HepG2 (cell line): ENCODE results near the gene BCO1. TPM values are rescaled to one million over a fixed set of nuclear protein-coding genes. Genes with fewer than 3 reads are reported as not detected.
A peak's percentile ranks its signal among the peaks of the same experiment; 100 is the strongest.

ENCODE experiments used
- ATAC-seq: fragments of 200-7000 bp; cut with Tn5 transposase; 3 replicates; pipeline ENCODE4 v1.9.1; 2020; ENCODE audit warnings: mild to moderate bottlenecking, moderate library complexity
- BruUV-seq: library from RNA; stranded (reverse); fragments of 400-500 nt; replicated peaks from 2 replicates; lab custom pipeline; 2021; lab: Mats Ljungman, UMichigan
- CTCF ChIA-PET: fragments of 300-600 bp; formaldehyde crosslinking; extraction: SDS; loops from one replicate; lab custom pipeline; 2021; ENCODE audit warnings: low total read pairs, inconsistent platforms, low intra/inter-chr PET ratio; lab: Yijun Ruan, JAX
- POLR2A ChIA-PET: fragments of 350-600 bp; sonication (Branson Sonifier 250); formaldehyde crosslinking; loops from one replicate; lab custom pipeline; 2020; ENCODE audit warnings: antibody characterized with exemption, inconsistent platforms; lab: Yijun Ruan, JAX
- DNase-seq: peaks from one replicate; pipeline ENCODE4 v3.0.0-alpha.2; 2015; ENCODE audit warnings: low spot score
- FAIRE-seq: peaks from 3 replicates; lab custom pipeline; 2011; peaks lifted over from hg19 to GRCh38; lab: Jason Lieb, UNC
- H2AFZ ChIP-seq: one replicate; pipeline ENCODE4 v1.6.1; 2011; ENCODE audit warnings: low read length, inconsistent platforms
- H3K27ac ChIP-seq: fragments of 300-600 bp; 3 replicates; pipeline ENCODE4 v1.8.0; 2011; ENCODE audit warnings: mixed run types, mild to moderate bottlenecking, mixed read lengths, low read length, inconsistent platforms; ENCODE audit not compliant: insufficient read depth; ENCODE audit errors: extremely low read length
- H3K27me3 ChIP-seq, 2 experiments: fragments of 200-600 bp in 1 of 2; 2 replicates in 1 of 2; 3 replicates in 1 of 2; pipeline versions ENCODE4 v1.6.0 to v1.8.0; 2011; ENCODE audit warnings: low read length in 2 of 2, mild to moderate bottlenecking in 2 of 2, moderate library complexity in 2 of 2, inconsistent platforms in 1 of 2; ENCODE audit not compliant: insufficient read depth in 2 of 2, control insufficient read depth in 1 of 2
- H3K36me3 ChIP-seq, 2 experiments: fragments of 200-600 bp in 1 of 2; replicated peaks in 1 of 2; 2 replicates in 1 of 2; 3 replicates in 1 of 2; pipeline versions ENCODE4 v1.5.1 to v1.8.0; 2011; ENCODE audit warnings: low read length in 2 of 2, inconsistent platforms in 1 of 2; ENCODE audit not compliant: insufficient read depth in 2 of 2, control insufficient read depth in 1 of 2
- H3K4me1 ChIP-seq: 2 replicates; pipeline ENCODE4 v1.5.1; 2012; ENCODE audit warnings: low read length, inconsistent platforms; ENCODE audit not compliant: insufficient read depth
- H3K4me2 ChIP-seq: 2 replicates; pipeline ENCODE4 v1.6.0; 2011; ENCODE audit warnings: low read depth, low read length, inconsistent platforms
- H3K4me3 ChIP-seq, 3 experiments: fragments of 200-600 bp in 1 of 3; sonication (generic), shearing (Covaris generic) in 1 of 3; replicated peaks in 1 of 3; 2 replicates each; pipeline ENCODE4 v1.5.1; 2011 to 2016; ENCODE audit warnings: low read length in 3 of 3, inconsistent platforms in 2 of 3, low read depth in 2 of 3, mild to moderate bottlenecking in 2 of 3, control low read depth in 1 of 3, mixed read lengths in 1 of 3; ENCODE audit not compliant: insufficient read depth in 1 of 3
- H3K79me2 ChIP-seq: one replicate; pipeline ENCODE4 v1.6.1; 2011; ENCODE audit warnings: low read length, inconsistent platforms; ENCODE audit not compliant: insufficient read depth
- H3K9ac ChIP-seq: 2 replicates; pipeline ENCODE4 v1.6.0; 2011; ENCODE audit warnings: mild to moderate bottlenecking, low read depth, low read length, inconsistent platforms; ENCODE audit not compliant: insufficient read depth
- H3K9me3 ChIP-seq: 2 replicates; pipeline ENCODE4 v1.5.1; 2012; ENCODE audit warnings: mild to moderate bottlenecking, low read length
- H4K20me1 ChIP-seq: 2 replicates; pipeline ENCODE4 v1.6.0; 2011; ENCODE audit warnings: inconsistent platforms, mild to moderate bottlenecking, low read length, moderate library complexity; ENCODE audit not compliant: insufficient read depth
- ARID3A ChIP-seq: IDR thresholded peaks from 2 replicates; pipeline ENCODE4 v1.6.1; 2012; ENCODE audit warnings: low read depth, low read length, improper control_type of control experiment
- BRD4 ChIP-seq: sonication (generic); formaldehyde crosslinking; IDR thresholded peaks from 2 replicates; pipeline ENCODE4 v1.4.0; 2020; ENCODE audit warnings: missing genetic modification reagents
- CTCF ChIP-seq: sonication (generic); formaldehyde crosslinking; IDR thresholded peaks from 2 replicates; pipeline ENCODE4 v1.5.0; 2020; ENCODE audit warnings: mild to moderate bottlenecking, missing genetic modification reagents, moderate library complexity
- FOXA1 ChIP-seq, 2 experiments: fragments of 450-650 bp in 1 of 2; sonication (generic) in 1 of 2; formaldehyde crosslinking in 1 of 2; IDR thresholded peaks; 2 replicates each; pipeline versions ENCODE4 v1.4.0 to v1.6.1; 2016 to 2020; ENCODE audit warnings: missing genetic modification reagents in 1 of 2
- GFI1 ChIP-seq: sonication (generic); formaldehyde crosslinking; IDR thresholded peaks from 2 replicates; pipeline ENCODE4 v1.5.0; 2020; ENCODE audit warnings: missing genetic modification reagents, mild to moderate bottlenecking, borderline replicate concordance
- MBNL3 ChIP-seq: fragments of 250-450 bp; sonication (Bioruptor Pico); conservative IDR thresholded peaks from 2 replicates; pipeline ENCODE4 v1.8.0; 2022; ENCODE audit warnings: mild to moderate bottlenecking, inconsistent platforms
- NCOA2 ChIP-seq: sonication (generic); formaldehyde crosslinking; IDR thresholded peaks from 2 replicates; pipeline ENCODE4 v1.8.0; 2022; ENCODE audit warnings: inconsistent platforms
- SMC3 ChIP-seq: IDR thresholded peaks from 2 replicates; pipeline ENCODE4 v1.6.1; 2011; ENCODE audit warnings: low read length, improper control_type of control experiment
- SNAI1 ChIP-seq: sonication (generic); formaldehyde crosslinking; IDR thresholded peaks from 2 replicates; pipeline ENCODE4 v1.5.0; 2020; ENCODE audit warnings: mild to moderate bottlenecking, missing genetic modification reagents, borderline replicate concordance
- XRCC5 ChIP-seq: fragments of 200-400 bp; formaldehyde crosslinking; optimal IDR thresholded peaks from 2 replicates; pipeline ENCODE3; 2017; ENCODE audit warnings: mild to moderate bottlenecking, low read length
- ZFP41 ChIP-seq: sonication (generic); formaldehyde crosslinking; IDR thresholded peaks from 2 replicates; pipeline ENCODE4 v1.4.0; 2020; ENCODE audit warnings: mild to moderate bottlenecking, missing genetic modification reagents, borderline replicate concordance
- ZNF296 ChIP-seq: sonication (generic); formaldehyde crosslinking; conservative IDR thresholded peaks from 2 replicates; pipeline ENCODE4 v1.5.0; 2020; ENCODE audit warnings: mild to moderate bottlenecking, missing genetic modification reagents
- WGBS: methylation state at CpG from one replicate; pipeline ENCODE4 v1.1.6; 2017; ENCODE audit warnings: low lambda C conversion rate; 5-methylcytosine and 5-hydroxymethylcytosine counted together
- in situ Hi-C: cut with HindIII; loops from 2 replicates; pipeline ENCODE4 v1.10.0; 2017; ENCODE audit warnings: low pct_unique_long_range_greater_than_20kb; ENCODE audit not compliant: extremely low pct_ligation_motif_present
- intact Hi-C: fragments of 100-400 bp; cut with micrococcal nuclease; formaldehyde crosslinking; loops from one replicate; pipeline ENCODE4 v1.10.0; 2022; ENCODE audit not compliant: unreplicated experiment
- polyA plus RNA-seq, 8 experiments: library from polyadenylated mRNA; depleted of rRNA in 3 of 8; stranded (reverse) in 7 of 8; unstranded in 1 of 8; fragments of >200 nt; fragmentation: Illumina TruSeq in 4 of 8; extraction: Trizol in 4 of 8; gene quantifications; 2 replicates each; pipeline versions ENCODE4 v1.2.1 to v1.2.3, GENCODE V29; 2011 to 2016; ENCODE audit warnings: low read depth in 4 of 8, missing spikeins in 1 of 8, mixed read lengths in 1 of 8; ENCODE audit not compliant: insufficient read depth in 1 of 8
- total RNA-seq, 5 experiments: library from RNA; depleted of rRNA; stranded (reverse); fragments of >200 nt; fragmentation: Illumina TruSeq; extraction: Trizol; gene quantifications; 2 replicates each; pipeline ENCODE4 v1.2.3, GENCODE V29; 2016; ENCODE audit warnings: low read depth in 1 of 5

Gene BCO1
- total and polyA plus RNA-seq, 2 of the 13 experiments (the other 11 are each of a cell fraction or from before 2014, with no cell fraction given), result 0.11 TPM; not detected in 1

- peak; percentile 43; the same call in 1 of the 2 replicates for TF ChIP-seq ARID3A
- peak; percentile 60 for TF ChIP-seq XRCC5
- peak; percentile 64 for TF ChIP-seq SMC3
- TF ChIP-seq CTCF, result peak; percentile 67
- no peak for TF ChIP-seq FOXA1 (IDR thresholded peaks at IDR 0.05)
- no peak for TF ChIP-seq FOXA1 (CRISPR knock-in tag; IDR thresholded peaks at IDR 0.05)
- TF ChIP-seq, all 625 proteins: peak for 6
Measured at GRCh38 chr16:81204798-81205680, 33.5 kb upstream of the BCO1 start (continued).

- intact Hi-C loops, result loop anchor here (5.0 kb wide), 1 partner anchor 515 kb away; no protein-coding TSS in a partner anchor
- ATAC-seq (no peak), FAIRE-seq (no peak), DNase-seq (no peak)
- ChIA-PET CTCF (no interaction called here), POLR2A (no interaction called here)
- Histone ChIP-seq H3K9me3 (no peaks in the 10 kb centered on the region), H3K79me2 (no peaks in the 10 kb centered on the region), H3K4me1 (no peaks in the 10 kb centered on the region), H3K9ac (no peak overlapping the region), H3K36me3 (no peaks in the 10 kb centered on the region), H4K20me1 (no peaks in the 10 kb centered on the region), H3K27me3 (peaks cover 9 to 55% of the 10 kb centered on the region in 2 experiments; a peak in 4 of 5 replicates), H2AFZ (no peak overlapping the region), H3K4me3 (no peak overlapping the region), H3K27ac (no peak overlapping the region), H3K4me2 (no peak overlapping the region)
- no TSS peak for BruUV-seq
- TF ChIP-seq NCOA2 (CRISPR knock-in tag) (no peak), GFI1 (CRISPR knock-in tag) (no peak), ZNF296 (no peak), SNAI1 (CRISPR knock-in tag) (no peak), BRD4 (CRISPR knock-in tag) (no peak), ZFP41 (CRISPR knock-in tag) (no peak), MBNL3 (no peak)
- in situ Hi-C loops, result loop anchor here (10.0 kb wide), 1 partner anchor 528 kb away; no protein-coding TSS in a partner anchor
- 17% methylated on average over 5 of the region's 6 CpGs for WGBS
Measured at GRCh38 chr16:81207076-81207475, 31.4 kb upstream of the BCO1 start.
